IMR-90 (cell line): Measurements from ENCODE around the gene LTO1. TPM values are rescaled to one million over a fixed set of nuclear protein-coding genes. Genes with fewer than 3 reads are reported as not detected.

Experiments
- ATAC-seq: fragments of 200-7000 bp; cut with Tn5 transposase; 2 replicates; pipeline ENCODE4 v1.9.1; 2020; ENCODE audit warnings: low read depth, mild to moderate bottlenecking, moderate library complexity
- BruUV-seq: library from RNA; stranded (reverse); fragments of 400-500 nt; replicated peaks from 2 replicates; lab custom pipeline; 2021; lab: Mats Ljungman, UMichigan
- CTCF ChIA-PET: fragments of 300-600 bp; formaldehyde crosslinking; extraction: SDS; loops from one replicate; lab custom pipeline; 2021; ENCODE audit warnings: antibody characterized with exemption; lab: Yijun Ruan, JAX
- POLR2A ChIA-PET: fragments of 300-600 bp; sonication (Branson Sonifier 250); formaldehyde crosslinking; loops from one replicate; lab custom pipeline; 2022; ENCODE audit warnings: antibody characterized with exemption; ENCODE audit not compliant: unreplicated experiment; lab: Charles Lee
- DNase-seq: peaks from one replicate; pipeline ENCODE4 v3.0.0; 2013
- H2AFZ ChIP-seq: replicated peaks from 2 replicates; pipeline ENCODE3; 2013; ENCODE audit warnings: low read length, mild to moderate bottlenecking; ENCODE audit not compliant: poor library complexity
- H2AK5ac ChIP-seq: 2 replicates; pipeline ENCODE4 v1.6.1; 2013; ENCODE audit warnings: low read depth, low read length, inconsistent platforms
- H2AK9ac ChIP-seq: replicated peaks from 2 replicates; pipeline ENCODE3; 2013; ENCODE audit warnings: mild to moderate bottlenecking, low read depth, low read length, moderate library complexity; ENCODE audit not compliant: poor library complexity
- H2BK120ac ChIP-seq: 2 replicates; pipeline ENCODE4 v1.6.1; 2013; ENCODE audit warnings: low read depth, low read length, inconsistent platforms
- H2BK15ac ChIP-seq: 3 replicates; pipeline ENCODE4 v1.6.1; 2013; ENCODE audit warnings: low read depth, low read length, inconsistent platforms
- H2BK20ac ChIP-seq: 2 replicates; pipeline ENCODE4 v1.6.1; 2013; ENCODE audit warnings: low read depth, mild to moderate bottlenecking, inconsistent platforms, low read length, moderate library complexity
- H2BK5ac ChIP-seq: 2 replicates; pipeline ENCODE4 v1.6.1; 2013; ENCODE audit warnings: mild to moderate bottlenecking, low read depth, low read length, inconsistent platforms; ENCODE audit not compliant: poor library complexity, severe bottlenecking
- H3K14ac ChIP-seq: replicated peaks from 2 replicates; pipeline ENCODE4 v1.6.1; 2013; ENCODE audit warnings: low read depth, low read length, inconsistent platforms
- H3K18ac ChIP-seq: 2 replicates; pipeline ENCODE4 v1.6.1; 2013; ENCODE audit warnings: low read depth, low read length, control low read depth
- H3K23ac ChIP-seq: 2 replicates; pipeline ENCODE4 v1.6.1; 2013; ENCODE audit warnings: low read depth, low read length, inconsistent platforms
- H3K27ac ChIP-seq: 2 replicates; pipeline ENCODE4 v1.5.1; 2013; ENCODE audit warnings: mild to moderate bottlenecking, control low read depth, low read length; ENCODE audit not compliant: insufficient read depth
- H3K27me3 ChIP-seq: 2 replicates; pipeline ENCODE4 v1.6.1; 2013; ENCODE audit warnings: low read length; ENCODE audit not compliant: control insufficient read depth, insufficient read depth
- H3K36me3 ChIP-seq: 2 replicates; pipeline ENCODE4 v1.6.1; 2013; ENCODE audit warnings: low read length, mixed read lengths; ENCODE audit not compliant: control insufficient read depth, insufficient read depth
- H3K4ac ChIP-seq: 2 replicates; pipeline ENCODE4 v1.6.1; 2013; ENCODE audit warnings: low read depth, low read length, inconsistent platforms
- H3K4me1 ChIP-seq: 2 replicates; pipeline ENCODE4 v1.6.1; 2013; ENCODE audit warnings: low read length, mixed read lengths; ENCODE audit not compliant: control insufficient read depth, insufficient read depth
- H3K4me2 ChIP-seq: 2 replicates; pipeline ENCODE4 v1.6.1; 2013; ENCODE audit warnings: low read depth, mild to moderate bottlenecking, control low read depth, low read length, moderate library complexity
- H3K4me3 ChIP-seq: 2 replicates; pipeline ENCODE4 v1.5.1; 2013; ENCODE audit warnings: low read depth, mild to moderate bottlenecking, control low read depth, low read length, moderate library complexity; ENCODE audit not compliant: insufficient read depth
- H3K56ac ChIP-seq: 2 replicates; pipeline ENCODE4 v1.6.1; 2013; ENCODE audit warnings: low read length, inconsistent platforms; ENCODE audit not compliant: insufficient read depth; ENCODE audit errors: extremely low read depth
- H3K79me1 ChIP-seq, 2 experiments: 2 replicates each; pipeline ENCODE4 v1.6.1; 2013; ENCODE audit warnings: low read length in 2 of 2, inconsistent platforms in 1 of 2, low read depth in 1 of 2
- H3K9ac ChIP-seq: 2 replicates; pipeline ENCODE4 v1.6.1; 2013; ENCODE audit warnings: low read depth, low read length, control low read depth
- H3K9me1 ChIP-seq: 2 replicates; pipeline ENCODE4 v1.6.1; 2013; ENCODE audit warnings: low read length, inconsistent platforms; ENCODE audit not compliant: insufficient read depth
- H3K9me3 ChIP-seq: 2 replicates; pipeline ENCODE4 v1.6.1; 2013; ENCODE audit warnings: low read length; ENCODE audit not compliant: control insufficient read depth, insufficient read depth
- H4K20me1 ChIP-seq: 2 replicates; pipeline ENCODE4 v1.6.1; 2013; ENCODE audit warnings: low read length, inconsistent platforms; ENCODE audit not compliant: insufficient read depth
- H4K5ac ChIP-seq: 2 replicates; pipeline ENCODE4 v1.6.1; 2013; ENCODE audit warnings: mild to moderate bottlenecking, low read depth, low read length, control low read depth
- H4K8ac ChIP-seq, 2 experiments: 2 replicates each; pipeline ENCODE4 v1.6.1; 2013; ENCODE audit warnings: low read depth in 2 of 2, low read length in 2 of 2, control low read depth in 1 of 2, inconsistent platforms in 1 of 2
- H4K91ac ChIP-seq: 2 replicates; pipeline ENCODE4 v1.6.1; 2013; ENCODE audit warnings: low read depth, low read length, inconsistent platforms; ENCODE audit not compliant: insufficient read depth
- BHLHE40 ChIP-seq: fragments of 150-350 bp; IDR thresholded peaks from 2 replicates; pipeline ENCODE4 v1.6.1; 2016; ENCODE audit warnings: mild to moderate bottlenecking, low read depth, low read length
- MAZ ChIP-seq: IDR thresholded peaks from 2 replicates; pipeline ENCODE4 v1.6.1; 2012; ENCODE audit warnings: low read depth, mild to moderate bottlenecking, low read length, improper control_type of control experiment, moderate library complexity, borderline replicate concordance
- MXI1 ChIP-seq: IDR thresholded peaks from 2 replicates; pipeline ENCODE4 v1.6.1; 2012; ENCODE audit warnings: low read depth, mild to moderate bottlenecking, low read length, moderate library complexity, borderline replicate concordance
- RCOR1 ChIP-seq: IDR thresholded peaks from 2 replicates; pipeline ENCODE4 v1.6.1; 2012; ENCODE audit warnings: mild to moderate bottlenecking, low read length, improper control_type of control experiment; ENCODE audit not compliant: insufficient replicate concordance
- WGBS, 2 experiments: methylation state at CpG; one replicate each; pipeline versions ENCODE4 v1.1.5 to v1.1.7; 2013; ENCODE audit warnings: missing lambda C conversion rate in 2 of 2; ENCODE audit not compliant: insufficient read length in 1 of 2; ENCODE audit errors: extremely low coverage in 2 of 2; 5-methylcytosine and 5-hydroxymethylcytosine counted together
- dilution Hi-C: fragments of 300-500 bp; cut with HindIII; formaldehyde crosslinking; loops from one replicate; pipeline ENCODE4 v1.14.3; 2018; ENCODE audit warnings: low sequenced_read_pairs; ENCODE audit not compliant: unreplicated experiment
- in situ Hi-C: fragments of 300-500 bp; cut with MboI; formaldehyde crosslinking; loops from 3 replicates; pipeline ENCODE4 v1.14.3; 2019; ENCODE audit warnings: low sequenced_read_pairs, inconsistent platforms, mixed read lengths
- intact Hi-C: fragments of 100-400 bp; cut with micrococcal nuclease; formaldehyde crosslinking; loops from 2 replicates; pipeline ENCODE4 v1.10.0; 2022
- polyA plus RNA-seq, 3 experiments: library from polyadenylated mRNA; depleted of rRNA; stranded (reverse); fragments of >200 nt; gene quantifications; 2 replicates each; pipeline ENCODE4 v1.2.3, GENCODE V29; 2012; ENCODE audit warnings: low replicate concordance in 1 of 3
- total RNA-seq: library from RNA; depleted of rRNA; stranded (reverse); fragments of >200 nt; gene quantifications from 2 replicates; pipeline ENCODE4 v1.2.3, GENCODE V29; 2012

LTO1 gene
- total and polyA plus RNA-seq, 2 of the 4 experiments (the other 2 are of a cell fraction): 8.2 to 23.5 TPM

GRCh38 chr11:69632900-69633299 lies 42.3 kb downstream of the LTO1 start:
- H3K36me3 ChIP-seq: no peaks in the 10 kb centered on the region
- H3K27me3 ChIP-seq: no peaks in the 10 kb centered on the region
- dilution Hi-C loops: no loop called here
- no peak overlapping the region for H2AK9ac ChIP-seq
- no peak overlapping the region for H4K8ac ChIP-seq
- TF ChIP-seq BHLHE40 (no peak), MXI1 (no peak), MAZ (no peak), RCOR1 (no peak)
- peaks cover 10% of the 10 kb centered on the region for H3K9me3 ChIP-seq
- H3K4me1 ChIP-seq: peaks cover 5% of the 10 kb centered on the region
- no peak overlapping the region for H2AFZ ChIP-seq
- no peaks in the 10 kb centered on the region for H4K20me1 ChIP-seq
- no peak overlapping the region for H3K27ac ChIP-seq
- no peak overlapping the region for H2BK5ac ChIP-seq
- H3K79me1 ChIP-seq: peaks cover 0 to 17% of the 10 kb centered on the region in 2 experiments; a peak in 2 of 4 replicates
- no peak overlapping the region for H3K4ac ChIP-seq
- POLR2A ChIA-PET: no interaction called here
- in situ Hi-C loops: loop anchor here (10.0 kb wide), 1 partner anchor 188 kb away; no protein-coding TSS in a partner anchor
- intact Hi-C loops: no loop called here
- no peak overlapping the region for H3K9ac ChIP-seq
- H3K9me1 ChIP-seq: peaks cover 9% of the 10 kb centered on the region
- no peak overlapping the region for H3K4me3 ChIP-seq
- H2BK15ac ChIP-seq: no peak overlapping the region
- no peak overlapping the region for H3K18ac ChIP-seq
- CTCF ChIA-PET: no interaction called here
- peak overlapping the region; percentile 46; the same call in 1 of the 2 replicates for H2AK5ac ChIP-seq
- ATAC-seq (no peak), DNase-seq (no peak)
- BruUV-seq: no TSS peak
- 100% methylated on average over 1 of the region's 4 CpGs; no CpG with 5 or more reads in 1 of the 2 experiments for WGBS, 2 experiments
- H2BK120ac ChIP-seq: no peak overlapping the region
- H4K5ac ChIP-seq: no peak overlapping the region
- no peak overlapping the region for H3K14ac ChIP-seq
- H3K4me2 ChIP-seq: no peak overlapping the region
- H2BK20ac ChIP-seq: no peak overlapping the region
- H4K91ac ChIP-seq: no peak overlapping the region
- H3K56ac ChIP-seq: no peak overlapping the region
- no peak overlapping the region for H3K23ac ChIP-seq
